Caco-2 (cell line): ENCODE measurements around the gene HTRA2. TPM values are rescaled to one million over a fixed set of nuclear protein-coding genes. Genes with fewer than 3 reads are reported as not detected.

Source experiments
- BruUV-seq: library from RNA; stranded (reverse); fragments of 400-500 nt; replicated peaks from 2 replicates; lab custom pipeline; 2021; lab: Mats Ljungman, UMichigan
- CTCF ChIA-PET: fragments of 300-600 bp; sonication (Branson Sonifier 250); formaldehyde crosslinking; loops from one replicate; lab custom pipeline; 2022; ENCODE audit warnings: antibody characterized with exemption; lab: Charles Lee
- POLR2A ChIA-PET: fragments of 300-600 bp; sonication (Branson Sonifier 250); formaldehyde crosslinking; loops from one replicate; lab custom pipeline; 2022; ENCODE audit warnings: antibody characterized with exemption; lab: Charles Lee
- DNase-seq, 2 experiments: peaks; one replicate each; pipeline versions ENCODE4 v3.0.0 to v3.0.0-alpha.2; 2020 to 2022
- H3K27me3 ChIP-seq: replicated peaks from 2 replicates; pipeline ENCODE4 v1.6.0; 2011; ENCODE audit warnings: low read length; ENCODE audit not compliant: control insufficient read depth, insufficient read depth
- H3K36me3 ChIP-seq: 2 replicates; pipeline ENCODE4 v1.5.1; 2011; ENCODE audit warnings: low read length; ENCODE audit not compliant: control insufficient read depth, insufficient read depth
- H3K4me1 ChIP-seq: fragments of 250-450 bp; sonication (Bioruptor Pico); 2 replicates; pipeline ENCODE4 v1.5.1; 2020; ENCODE audit warnings: mild to moderate bottlenecking
- H3K4me3 ChIP-seq: 2 replicates; pipeline ENCODE4 v1.5.1; 2011; ENCODE audit warnings: low read depth, mild to moderate bottlenecking, control low read depth, low read length
- H3K9me3 ChIP-seq: fragments of 250-450 bp; sonication (Bioruptor Pico); 2 replicates; pipeline ENCODE4 v1.5.1; 2020; ENCODE audit warnings: mild to moderate bottlenecking, moderate library complexity
- H3K27ac Mint-ChIP-seq: one replicate; pipeline ENCODE4 v1.8.0; 2022; ENCODE audit warnings: mixed read lengths; ENCODE audit not compliant: unreplicated experiment
- H3K27me3 Mint-ChIP-seq: one replicate; pipeline ENCODE4 v1.8.0; 2022; ENCODE audit warnings: mixed read lengths; ENCODE audit not compliant: insufficient read depth, unreplicated experiment
- H3K36me3 Mint-ChIP-seq: one replicate; pipeline ENCODE4 v1.8.0; 2022; ENCODE audit warnings: mild to moderate bottlenecking, mixed read lengths; ENCODE audit not compliant: insufficient read depth, unreplicated experiment
- H3K4me1 Mint-ChIP-seq: one replicate; pipeline ENCODE4 v1.8.0; 2022; ENCODE audit warnings: low read depth, mixed read lengths; ENCODE audit not compliant: unreplicated experiment
- H3K4me3 Mint-ChIP-seq: one replicate; pipeline ENCODE4 v1.8.0; 2022; ENCODE audit warnings: mild to moderate bottlenecking, moderate library complexity, mixed read lengths; ENCODE audit not compliant: unreplicated experiment
- H3K9me3 Mint-ChIP-seq: one replicate; pipeline ENCODE4 v1.8.0; 2022; ENCODE audit warnings: mixed read lengths; ENCODE audit not compliant: unreplicated experiment
- CTCF ChIP-seq, 2 experiments: fragments of 200-600 bp in 1 of 2; IDR thresholded peaks; 1 replicate in 1 of 2; 2 replicates in 1 of 2; pipeline versions ENCODE4 v1.5.1 to v1.8.0; 2011 to 2022; ENCODE audit warnings: antibody characterized with exemption in 1 of 2, control low read depth in 1 of 2, inconsistent platforms in 1 of 2, low read depth in 1 of 2, low read length in 1 of 2, mild to moderate bottlenecking in 1 of 2, moderate library complexity in 1 of 2; ENCODE audit not compliant: insufficient read depth in 1 of 2, severe bottlenecking in 1 of 2, unreplicated experiment in 1 of 2
- intact Hi-C: fragments of 100-400 bp; cut with micrococcal nuclease; formaldehyde crosslinking; loops from one replicate; pipeline ENCODE4 v1.10.0; 2022; ENCODE audit not compliant: unreplicated experiment
- total RNA-seq: library from RNA; stranded (reverse); gene quantifications from 2 replicates; pipeline ENCODE4 v1.2.3, GENCODE V29; 2022

HTRA2 gene
- total RNA-seq, 1 experiment from 2014 or later: 27.3 TPM

GRCh38 chr2:74571058-74571457 is 41.3 kb downstream of the HTRA2 start:
- H3K27ac Mint-ChIP-seq: no peak overlapping the region
- H3K4me3 ChIP-seq: no peak overlapping the region
- POLR2A ChIA-PET: no interaction called here
- CTCF ChIA-PET: no interaction called here
- H3K27me3 Mint-ChIP-seq: peaks cover 13% of the 10 kb centered on the region
- no peak for DNase-seq
- H3K9me3 Mint-ChIP-seq: no peaks in the 10 kb centered on the region
- H3K9me3 ChIP-seq: no peaks in the 10 kb centered on the region
- TF ChIP-seq CTCF (IDR thresholded peaks at IDR 0.05; ENCODE audit: insufficient read depth in 1 of 2, low read depth in 1 of 2, low read length in 1 of 2, severe bottlenecking in 1 of 2, unreplicated experiment in 1 of 2): no peak
- H3K4me3 Mint-ChIP-seq: no peak overlapping the region
- no peaks in the 10 kb centered on the region for H3K4me1 Mint-ChIP-seq
- BruUV-seq: no TSS peak
- H3K36me3 ChIP-seq: no peaks in the 10 kb centered on the region
- no peaks in the 10 kb centered on the region for H3K27me3 ChIP-seq
- intact Hi-C loops: no loop called here
- H3K36me3 Mint-ChIP-seq: no peaks in the 10 kb centered on the region
- no peaks in the 10 kb centered on the region for H3K4me1 ChIP-seq

DNA sequence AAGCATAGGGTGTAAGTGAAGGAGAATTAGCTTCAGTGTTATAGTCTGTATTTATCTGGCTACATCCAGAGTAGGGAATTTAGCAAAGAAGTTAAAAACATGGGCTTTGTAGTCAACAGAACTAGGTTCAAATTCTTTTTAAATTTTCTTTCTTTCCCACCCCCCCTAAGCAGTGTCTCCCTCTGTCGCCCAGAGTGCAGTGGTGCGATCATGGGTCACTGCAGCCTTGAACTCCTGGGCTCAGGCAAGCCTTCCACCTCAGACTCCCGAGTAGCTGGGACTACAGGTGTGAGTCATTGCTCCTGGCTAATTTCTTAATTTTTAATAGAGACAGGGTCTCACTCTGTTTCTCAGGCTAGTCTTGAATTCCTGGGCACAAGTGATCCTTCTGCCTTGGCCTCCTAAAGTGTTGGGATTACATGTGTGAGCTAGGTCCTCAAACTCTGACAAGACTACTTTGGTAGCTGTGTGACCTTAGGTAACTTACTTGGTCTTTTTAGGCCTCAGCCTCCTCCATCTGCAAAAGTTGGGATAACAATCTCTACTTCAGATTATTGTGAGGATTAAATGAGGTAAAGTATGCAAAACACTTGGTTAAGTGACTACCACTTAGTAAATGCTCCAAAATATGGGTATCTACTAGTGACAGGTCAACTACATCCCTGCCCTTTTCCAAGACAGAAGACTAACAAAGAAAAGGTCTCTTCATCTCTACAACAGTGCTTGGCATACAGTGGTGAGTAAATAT is 42.6 kb downstream of the HTRA2 start:
- intact Hi-C loops: no loop called here
- Mint-ChIP-seq H3K9me3 (no peaks in the 10 kb centered on the region), H3K36me3 (no peaks in the 10 kb centered on the region), H3K27me3 (peaks cover 11% of the 10 kb centered on the region), H3K4me3 (no peak overlapping the region), H3K4me1 (no peaks in the 10 kb centered on the region), H3K27ac (no peak overlapping the region)
- no peaks in the 10 kb centered on the region for H3K36me3 ChIP-seq
- H3K4me3 ChIP-seq: no peak overlapping the region
- H3K4me1 ChIP-seq: no peaks in the 10 kb centered on the region
- H3K27me3 ChIP-seq: no peaks in the 10 kb centered on the region
- no peak for DNase-seq
- ChIA-PET CTCF (no interaction called here), POLR2A (no interaction called here)
- peak in 1 of 2 experiments; percentile 12 for TF ChIP-seq CTCF (IDR thresholded peaks at IDR 0.05; ENCODE audit: insufficient read depth in 1 of 2, low read depth in 1 of 2, low read length in 1 of 2, severe bottlenecking in 1 of 2, unreplicated experiment in 1 of 2)
- H3K9me3 ChIP-seq: no peaks in the 10 kb centered on the region
- no TSS peak for BruUV-seq

DNA sequence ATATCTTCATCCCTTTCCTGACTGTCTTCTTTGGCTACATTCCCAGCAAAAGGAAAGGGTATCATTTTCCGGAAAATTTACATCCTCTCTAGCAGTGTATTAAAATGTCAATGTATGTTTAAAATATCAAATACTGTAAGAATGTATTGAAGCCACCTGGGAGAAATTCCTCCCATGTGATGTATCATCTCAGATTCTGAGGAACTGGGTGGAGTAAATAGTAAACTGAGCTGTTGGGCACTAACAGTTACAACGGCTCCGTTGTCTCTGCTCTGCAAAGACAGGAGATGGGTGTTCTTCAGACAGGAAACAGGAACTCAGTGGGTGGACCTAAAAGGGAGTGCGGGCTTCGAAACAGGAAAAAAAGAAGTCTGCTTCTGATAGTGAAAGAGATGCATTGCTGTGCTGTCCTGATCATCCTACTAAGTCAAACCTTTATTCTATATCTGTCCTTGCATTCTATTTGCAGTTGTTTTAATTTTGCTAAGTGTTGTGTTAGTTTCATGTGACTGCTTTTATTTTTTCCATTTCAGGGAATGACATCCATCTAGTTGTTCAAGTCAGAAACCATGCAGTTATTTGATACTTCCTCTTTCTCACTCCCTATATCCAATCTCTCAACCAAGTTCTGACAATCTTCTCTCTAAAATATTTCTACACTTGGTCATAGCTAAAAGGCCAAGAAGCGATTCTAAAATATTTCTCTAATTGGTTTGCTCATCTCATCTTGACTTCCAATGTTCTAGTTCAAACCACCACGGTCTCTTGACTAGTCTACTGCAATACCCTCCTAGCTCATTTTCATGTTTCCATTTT is 44.2 kb downstream of the HTRA2 start:
- H3K27me3 Mint-ChIP-seq: peaks cover 2% of the 10 kb centered on the region
- H3K9me3 Mint-ChIP-seq: no peaks in the 10 kb centered on the region
- no TSS peak for BruUV-seq
- H3K4me1 Mint-ChIP-seq: no peaks in the 10 kb centered on the region
- TF ChIP-seq CTCF (IDR thresholded peaks at IDR 0.05; ENCODE audit: insufficient read depth in 1 of 2, low read depth in 1 of 2, low read length in 1 of 2, severe bottlenecking in 1 of 2, unreplicated experiment in 1 of 2): no peak
- no peaks in the 10 kb centered on the region for H3K36me3 Mint-ChIP-seq
- no peak overlapping the region for H3K4me3 Mint-ChIP-seq
- H3K27ac Mint-ChIP-seq: no peak overlapping the region
- CTCF ChIA-PET: interaction anchor here (1.0 kb wide), 1 partner anchor 11 kb away, joined by 3 read pairs; no protein-coding TSS in a partner anchor
- intact Hi-C loops: no loop called here
- POLR2A ChIA-PET: no interaction called here
- H3K4me3 ChIP-seq: no peak overlapping the region
- no peaks in the 10 kb centered on the region for H3K9me3 ChIP-seq
- no peaks in the 10 kb centered on the region for H3K27me3 ChIP-seq
- no peak for DNase-seq
- no peaks in the 10 kb centered on the region for H3K36me3 ChIP-seq
- H3K4me1 ChIP-seq: no peaks in the 10 kb centered on the region
